ENCODE measurements around the gene ENGASE. TPM values are rescaled to one million over a fixed set of nuclear protein-coding genes. Genes with fewer than 3 reads are reported as not detected.

ENGASE gene
- total and polyA plus RNA-seq, 9 of the 15 experiments (the other 6 are each of a cell fraction or from before 2014, with no cell fraction given) = 0.06 to 45.5 (median 13.9) TPM

- TF ChIP-seq KLF6 (CRISPR knock-in tag; IDR thresholded peaks at IDR 0.05; ENCODE audit: borderline replicate concordance) (no peak), NFIC (IDR thresholded peaks at IDR 0.05) (0 out of 2 replicates have a peak, but pooled peaks have one; percentile 6), ELF2 (CRISPR knock-in tag; IDR thresholded peaks at IDR 0.05) (no peak), CBFA2T3 (IDR thresholded peaks at IDR 0.05) (no peak), AFF4 (CRISPR knock-in tag; IDR thresholded peaks at IDR 0.05) (no peak), PREB (CRISPR knock-in tag; IDR thresholded peaks at IDR 0.05) (no peak), USF1 (CRISPR knock-in tag; IDR thresholded peaks at IDR 0.05) (no peak), PHB2 (IDR thresholded peaks at IDR 0.05; ENCODE audit: low read depth) (no peak), ZNF695 (CRISPR knock-in tag; IDR thresholded peaks at IDR 0.05) (no peak), NR4A1 (CRISPR knock-in tag; IDR thresholded peaks at IDR 0.05) (no peak), NR4A1 (tag; IDR thresholded peaks at IDR 0.05) (0 out of 2 replicates have a peak, but pooled peaks have one; percentile 53), ESRRA (IDR thresholded peaks at IDR 0.05; ENCODE audit: borderline replicate concordance, low read depth) (0 out of 2 replicates have a peak, but pooled peaks have one; percentile 39), E2F6 (IDR thresholded peaks at IDR 0.05; ENCODE audit: borderline replicate concordance in 1 of 2, extremely low read depth in 1 of 2, insufficient read depth in 1 of 2, insufficient read length in 1 of 2, low read depth in 1 of 2, low read length in 1 of 2, poor library complexity in 1 of 2, severe bottlenecking in 1 of 2) (peak; percentile 52 to 71), NR2C2 (CRISPR knock-in tag; IDR thresholded peaks at IDR 0.05) (0 out of 2 replicates have a peak, but pooled peaks have one; percentile 20), NR2C2 (tag; IDR thresholded peaks at IDR 0.05) (peak; percentile 63), SPI1 (IDR thresholded peaks at IDR 0.05; ENCODE audit: borderline replicate concordance, low read depth, low read length) (0 out of 2 replicates have a peak, but pooled peaks have one; percentile 24), UBTF (IDR thresholded peaks at IDR 0.05; ENCODE audit: borderline replicate concordance in 1 of 2, low read depth in 2 of 2, low read length in 2 of 2) (0 out of 4 replicates have a peak, but pooled peaks of 1 of the 2 experiments have one; percentile 27), HNRNPUL1 (IDR thresholded peaks at IDR 0.05; ENCODE audit: low read length) (no peak)
These were observed at the start of gene ENGASE (continued) for GRCh38 chr17:79074649-79075445.
